Right cardiac atrium (tissue), 5 donors: ENCODE measurements around the gene PDE1A. TPM values are rescaled to one million over a fixed set of nuclear protein-coding genes. Genes with fewer than 3 reads are reported as not detected.

Experiments
- ATAC-seq, 2 donors: fragments of 200-7000 bp; cut with Tn5 transposase; one replicate each; pipeline versions ENCODE4 v1.8.0 to v1.9.1; 2020; ENCODE audit warnings: moderate library complexity in 2 of 2, mild to moderate bottlenecking in 1 of 2
- DNase-seq, 3 donors: peaks; one replicate each; pipeline ENCODE4 v3.0.0-alpha.2; 2020
- H3K27ac ChIP-seq: one replicate; pipeline ENCODE4 v1.5.1; 2013; ENCODE audit warnings: mild to moderate bottlenecking, low read length, control low read depth, moderate library complexity
- H3K27me3 ChIP-seq: one replicate; pipeline ENCODE4 v1.6.1; 2013; ENCODE audit not compliant: control insufficient read depth, insufficient read depth
- H3K4me1 ChIP-seq: one replicate; pipeline ENCODE4 v1.6.1; 2013; ENCODE audit warnings: low read length; ENCODE audit not compliant: control insufficient read depth, insufficient read depth
- H3K4me3 ChIP-seq: one replicate; pipeline ENCODE4 v1.5.1; 2013; ENCODE audit warnings: low read length, control low read depth
- H3K9me3 ChIP-seq: one replicate; pipeline ENCODE4 v1.6.1; 2013; ENCODE audit warnings: low read length; ENCODE audit not compliant: control insufficient read depth
- WGBS: extraction: QIAGEN DNeasy Blood & Tissue Kit; methylation state at CpG from one replicate; pipeline ENCODE4 v1.1.7; 2013; 5-methylcytosine and 5-hydroxymethylcytosine counted together
- intact Hi-C, 4 donors: fragments of 100-400 bp; cut with DNase I; formaldehyde crosslinking; loops; one replicate each; pipeline versions ENCODE4 v1.11.0 to v1.14.0; 2022 to 2023
- polyA plus RNA-seq: library from polyadenylated mRNA; stranded (reverse); fragments of 200-250 nt; gene quantifications from one replicate; pipeline ENCODE4 v1.2.3, GENCODE V29; 2013
- total RNA-seq, 4 donors: library from RNA; stranded (reverse); fragmentation: NEBNext Ultra II Directional; extraction: Animal tissue kit (Norgen Biotek cat#: 25700); gene quantifications; one replicate each; pipeline ENCODE4 v1.2.1, GENCODE V29; 2021
- donor health status: healthy with polysubstance abuse.
- donor health status: DM: no; HTN: yes; CAD: no.
- donor health status: DM: no; HTN: no; CAD: no.
- donor health status: DM: no; HTN: yes; CAD: no; lungs with severe emphysema.
- donor health status: DM: yes; HTN: yes; CAD: no.

The PDE1A gene
- total and polyA plus RNA-seq, 5 donors, result 6.1 to 16.0 (median 14.5) TPM

DNA sequence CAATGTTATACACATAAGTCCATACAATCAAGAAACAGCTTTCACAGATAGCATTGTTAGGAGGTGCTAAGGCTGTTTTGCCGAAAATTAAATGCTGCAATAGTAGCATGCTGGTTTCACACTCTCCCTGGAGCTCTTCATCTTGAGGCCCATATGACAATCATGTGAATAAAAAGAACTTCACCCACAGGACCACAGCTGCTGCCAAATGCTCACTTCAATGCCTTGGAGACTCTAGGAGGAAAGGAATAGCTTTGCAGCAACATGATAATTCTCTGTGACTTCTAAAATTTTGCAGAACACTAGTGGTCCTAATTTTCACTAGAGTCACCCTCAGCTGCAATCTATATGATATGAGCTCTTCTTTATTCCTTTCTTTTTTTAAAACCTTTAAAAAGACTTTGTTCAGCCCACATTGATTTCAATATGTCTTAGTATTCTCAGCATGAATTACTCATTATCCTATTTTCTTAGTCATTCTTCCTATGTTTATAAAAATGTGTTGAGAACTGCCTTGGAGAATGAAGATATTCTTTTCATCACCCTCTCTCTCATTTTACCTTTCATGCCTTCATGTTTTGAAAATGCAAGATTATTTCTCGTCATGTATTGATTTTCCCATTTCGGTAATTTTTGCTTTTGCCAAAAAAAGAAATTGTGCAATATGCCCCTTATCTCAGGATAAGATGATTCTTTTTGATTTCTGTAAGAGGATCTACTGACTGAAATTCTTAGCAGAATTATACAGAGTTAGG, 108.2 kb downstream of the PDE1A start:
- Histone ChIP-seq H3K9me3 (no peaks in the 10 kb centered on the region), H3K4me3 (no peak overlapping the region), H3K27me3 (no peaks in the 10 kb centered on the region), H3K27ac (no peak overlapping the region), H3K4me1 (no peaks in the 10 kb centered on the region)
- ATAC-seq (no peak), DNase-seq (no peak)
- intact Hi-C loops, result no loop called here
- 57% methylated on average over 3 of the region's 3 CpGs for WGBS

DNA sequence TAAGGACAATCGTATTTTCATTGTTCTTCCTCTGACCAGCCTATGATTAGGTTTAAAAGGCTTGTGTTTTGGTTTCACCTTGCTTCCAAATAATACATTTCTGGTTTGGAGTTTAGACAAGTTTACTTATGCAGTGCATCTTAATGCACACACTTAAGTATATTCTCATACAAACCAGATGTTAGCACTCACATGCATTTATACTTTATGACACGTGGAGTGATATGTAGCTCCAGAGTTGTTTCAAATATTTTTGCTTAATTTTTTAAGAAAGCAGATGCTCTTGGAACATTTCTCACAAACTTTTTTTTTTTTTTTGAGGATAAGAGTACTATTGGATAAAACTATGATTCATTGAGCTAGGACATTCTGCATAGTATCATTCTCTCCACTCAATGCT, 109.9 kb downstream of the PDE1A start:
- DNase-seq (no peak), ATAC-seq (no peak)
- Histone ChIP-seq H3K27ac (no peak overlapping the region), H3K4me1 (no peaks in the 10 kb centered on the region), H3K4me3 (no peak overlapping the region), H3K27me3 (no peaks in the 10 kb centered on the region), H3K9me3 (no peaks in the 10 kb centered on the region)
- intact Hi-C loops, result no loop called here
- WGBS, result 53% methylated on average over 2 of the region's 2 CpGs

DNA sequence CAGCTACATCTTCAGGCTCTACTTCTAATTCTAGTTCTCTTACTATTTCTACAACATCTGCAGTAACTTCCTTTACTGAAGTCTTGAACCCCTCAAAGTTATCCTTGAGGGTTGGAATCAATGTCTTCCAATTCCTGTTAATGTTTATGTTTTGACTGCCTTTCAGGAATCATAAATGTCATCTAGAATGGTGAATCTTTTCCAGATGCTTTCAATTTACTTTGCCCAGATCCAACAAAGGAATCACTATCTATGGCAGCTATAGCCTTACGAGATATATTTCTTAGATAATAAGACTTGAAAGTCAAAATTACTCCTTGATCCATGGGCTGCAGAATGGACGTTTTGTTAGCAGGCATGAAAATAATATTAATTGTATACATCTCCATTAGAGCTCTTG, 123.9 kb downstream of the PDE1A start:
- Histone ChIP-seq H3K27me3 (no peaks in the 10 kb centered on the region), H3K4me1 (no peaks in the 10 kb centered on the region), H3K9me3 (no peaks in the 10 kb centered on the region), H3K27ac (no peak overlapping the region), H3K4me3 (no peak overlapping the region)
- DNase-seq (no peak), ATAC-seq (no peak)
- WGBS, result 76% methylated on average over 2 of the region's 2 CpGs
- intact Hi-C loops, result no loop called here

DNA sequence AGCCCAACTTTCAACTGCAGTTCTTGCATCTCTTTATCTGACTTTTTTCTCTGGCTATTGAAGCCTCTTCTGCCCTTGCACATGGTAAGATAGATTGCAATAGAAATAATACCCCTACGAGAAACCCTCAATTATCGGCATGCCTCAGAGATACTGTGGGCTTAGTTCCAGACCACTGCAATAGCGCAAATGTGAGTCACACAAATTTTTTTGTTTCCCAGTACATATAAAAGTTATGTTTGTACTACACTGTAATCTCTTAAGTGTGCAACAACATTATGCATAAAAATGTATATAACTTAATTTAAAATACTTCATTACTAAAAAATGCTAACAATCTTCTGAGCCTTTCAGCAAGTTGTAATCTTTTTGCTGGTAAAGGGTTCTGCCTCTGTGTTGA, 124.7 kb downstream of the PDE1A start:
- no peak for ATAC-seq
- no peak for DNase-seq
- intact Hi-C loops, result no loop called here

DNA sequence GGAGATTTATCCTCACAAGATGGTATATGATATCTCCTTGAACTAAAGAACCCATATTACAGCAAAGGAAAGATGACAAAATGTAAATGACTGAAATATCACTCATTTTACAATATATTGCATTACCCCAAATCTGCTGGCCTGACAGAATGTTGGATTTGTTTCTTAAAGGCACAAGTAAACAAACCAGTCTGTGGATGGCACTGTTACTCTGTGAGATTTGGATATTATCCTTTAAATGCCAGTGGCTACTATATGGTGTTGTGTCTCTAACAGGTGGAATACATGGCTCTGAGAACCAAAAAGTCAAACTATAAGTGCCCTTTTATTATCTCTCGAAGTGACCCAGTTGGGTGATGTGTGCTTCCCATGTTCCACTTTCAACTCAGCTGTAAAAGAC, 125.7 kb downstream of the PDE1A start:
- no peak for DNase-seq
- Histone ChIP-seq H3K27ac (no peak overlapping the region), H3K27me3 (no peaks in the 10 kb centered on the region), H3K9me3 (no peaks in the 10 kb centered on the region), H3K4me3 (no peak overlapping the region), H3K4me1 (no peaks in the 10 kb centered on the region)
- intact Hi-C loops, result no loop called here
- WGBS, result 90% methylated on average over 1 of the region's 1 CpG
- ATAC-seq, result no peak

More for the DNA sequence above, 124.7 kb downstream of the PDE1A start:
- no peak overlapping the region for H3K27ac ChIP-seq
- no peaks in the 10 kb centered on the region for H3K27me3 ChIP-seq
- no peak overlapping the region for H3K4me3 ChIP-seq
- 54% methylated on average over 3 of the region's 3 CpGs for WGBS
- H3K4me1 ChIP-seq, result no peaks in the 10 kb centered on the region
- no peaks in the 10 kb centered on the region for H3K9me3 ChIP-seq

DNA sequence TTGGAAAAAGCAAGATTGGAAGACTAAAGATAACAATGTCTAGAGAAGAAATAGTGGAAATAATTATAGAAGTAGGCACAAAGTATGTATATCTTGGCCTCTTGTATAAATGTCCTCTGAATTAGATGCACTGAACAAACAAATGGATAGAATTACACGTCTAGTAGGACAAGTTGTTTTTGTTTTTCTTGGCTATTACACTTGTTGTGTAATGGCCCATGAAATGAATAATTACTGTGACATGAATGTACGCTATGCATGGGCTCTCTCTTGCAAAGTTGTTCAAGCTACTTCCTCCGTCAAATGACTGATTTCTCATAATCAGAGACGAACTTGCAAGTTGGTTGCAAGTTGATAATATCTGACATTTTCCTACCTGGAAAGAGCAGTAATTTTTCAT, 126.2 kb downstream of the PDE1A start:
- no peak overlapping the region for H3K4me3 ChIP-seq
- H3K9me3 ChIP-seq, result no peaks in the 10 kb centered on the region
- 78% methylated on average over 4 of the region's 4 CpGs for WGBS
- ATAC-seq (no peak), DNase-seq (no peak)
- no peaks in the 10 kb centered on the region for H3K27me3 ChIP-seq
- H3K4me1 ChIP-seq, result no peaks in the 10 kb centered on the region
- intact Hi-C loops, result no loop called here
- no peak overlapping the region for H3K27ac ChIP-seq

DNA sequence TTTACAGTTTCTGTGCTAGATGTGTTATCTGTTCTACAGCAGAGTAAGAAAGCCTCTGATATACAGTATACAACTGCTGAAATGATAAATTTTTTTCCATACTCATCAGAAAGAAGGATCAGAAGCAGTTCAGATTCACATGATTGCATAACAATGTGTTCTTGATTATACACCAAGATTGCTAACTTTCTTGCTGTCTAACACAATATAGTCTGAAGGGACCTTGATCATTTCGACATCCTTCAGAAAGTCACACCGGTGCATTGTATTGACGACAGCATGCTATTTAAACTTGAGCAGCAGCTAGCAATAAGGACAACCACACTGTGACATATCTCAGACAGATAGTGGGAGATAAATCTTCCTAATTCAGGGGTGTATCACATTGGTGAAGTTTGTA, 127.2 kb downstream of the PDE1A start:
- H3K27me3 ChIP-seq, result no peaks in the 10 kb centered on the region
- no peak for DNase-seq
- ATAC-seq, result no peak
- H3K9me3 ChIP-seq, result no peaks in the 10 kb centered on the region
- no peaks in the 10 kb centered on the region for H3K4me1 ChIP-seq
- H3K27ac ChIP-seq, result no peak overlapping the region
- H3K4me3 ChIP-seq, result no peak overlapping the region
- intact Hi-C loops, result no loop called here
- 94% methylated on average over 3 of the region's 3 CpGs for WGBS

DNA sequence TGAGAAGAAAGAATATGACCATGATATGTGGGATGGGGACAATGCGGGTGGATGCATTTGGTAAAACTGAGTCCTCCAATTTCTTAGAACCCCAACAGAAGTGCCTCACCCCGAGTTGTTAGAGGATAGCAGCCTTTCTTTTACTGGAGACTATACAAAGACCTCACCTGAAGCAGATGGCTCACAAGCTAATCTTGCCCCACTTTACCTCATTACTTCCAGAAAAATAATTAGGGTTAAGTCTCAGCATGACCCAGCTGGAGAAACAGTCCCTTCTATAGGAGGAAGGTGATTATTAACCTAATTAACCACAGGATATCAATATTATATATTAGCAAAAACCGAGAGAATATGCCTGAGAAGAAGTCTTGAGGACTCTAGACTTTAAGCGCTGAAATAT, 128.4 kb downstream of the PDE1A start:
- Histone ChIP-seq H3K4me3 (no peak overlapping the region), H3K27ac (no peak overlapping the region), H3K9me3 (no peaks in the 10 kb centered on the region), H3K4me1 (no peaks in the 10 kb centered on the region), H3K27me3 (no peaks in the 10 kb centered on the region)
- DNase-seq, result no peak
- WGBS, result 89% methylated on average over 4 of the region's 4 CpGs
- no peak for ATAC-seq
- intact Hi-C loops, result no loop called here

DNA sequence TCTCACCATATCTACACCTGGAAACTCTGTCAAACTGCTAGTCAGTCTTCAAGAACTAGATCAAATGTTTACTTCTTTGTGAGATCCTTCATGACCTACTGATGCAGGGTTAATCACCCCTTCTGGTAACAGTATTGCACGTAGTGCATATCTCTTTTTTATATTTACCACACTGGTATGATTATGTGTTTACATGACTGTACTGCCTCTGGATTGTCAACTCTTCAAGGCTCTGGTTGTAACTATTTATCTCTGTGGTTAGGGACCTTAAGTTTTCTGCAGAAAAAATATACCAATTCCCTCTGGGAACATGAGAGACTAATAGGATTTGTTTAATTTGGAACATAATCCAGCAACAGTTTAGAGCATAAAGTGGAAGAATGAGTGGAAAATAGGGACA, 135.5 kb downstream of the PDE1A start:
- Histone ChIP-seq H3K27ac (no peak overlapping the region), H3K4me1 (peaks cover 2% of the 10 kb centered on the region), H3K9me3 (no peaks in the 10 kb centered on the region), H3K27me3 (no peaks in the 10 kb centered on the region), H3K4me3 (no peak overlapping the region)
- 41% methylated on average over 1 of the region's 1 CpG for WGBS
- ATAC-seq, result no peak
- DNase-seq, result no peak
- intact Hi-C loops, result no loop called here

DNA sequence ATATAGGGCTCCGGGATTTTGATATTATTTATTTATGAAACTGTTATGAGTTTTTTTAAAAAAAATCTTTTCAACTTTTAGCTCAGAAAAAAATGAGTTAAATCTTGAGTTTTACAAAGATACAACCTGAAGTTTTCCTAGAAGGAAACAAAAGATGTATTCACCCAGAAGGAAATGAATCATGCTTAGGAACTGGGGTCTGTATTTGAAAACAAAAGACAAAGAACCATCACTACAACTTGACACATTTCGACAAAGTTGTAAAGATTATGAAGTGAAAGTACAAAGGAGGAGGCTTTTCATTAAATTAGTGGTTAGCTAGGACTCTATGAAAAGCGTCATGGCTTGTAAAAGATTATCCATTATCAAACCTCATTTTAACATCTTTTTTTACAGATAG, 143.3 kb downstream of the PDE1A start:
- Histone ChIP-seq H3K4me3 (no peak overlapping the region), H3K27me3 (no peaks in the 10 kb centered on the region), H3K27ac (no peak overlapping the region), H3K4me1 (peaks cover 1% of the 10 kb centered on the region), H3K9me3 (no peaks in the 10 kb centered on the region)
- no peak for DNase-seq
- ATAC-seq, result peak in 1 of 2 donors; percentile 46
- intact Hi-C loops, result no loop called here
- 71% methylated on average over 3 of the region's 3 CpGs for WGBS

DNA sequence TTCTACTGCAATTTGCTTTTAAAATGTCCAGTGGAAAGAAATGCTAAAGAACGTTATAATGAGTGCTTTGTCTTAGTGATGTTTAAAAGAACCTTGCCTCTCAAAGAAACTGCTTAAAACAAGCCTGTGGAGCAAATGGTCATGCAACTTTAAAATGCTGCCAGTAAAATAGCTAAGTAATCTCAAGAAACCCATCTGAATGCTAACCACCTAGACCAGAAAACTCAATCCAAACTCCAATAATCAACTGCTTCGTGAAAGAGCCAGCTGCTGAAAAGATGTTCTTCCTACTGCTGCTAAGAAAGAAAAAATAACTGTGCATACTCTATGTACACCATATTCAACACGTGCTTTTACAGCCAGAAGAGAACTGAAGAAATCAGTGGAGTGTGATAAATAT, 145.6 kb downstream of the PDE1A start:
- no peaks in the 10 kb centered on the region for H3K27me3 ChIP-seq
- H3K4me1 ChIP-seq, result peaks cover 1% of the 10 kb centered on the region
- intact Hi-C loops, result no loop called here
- H3K9me3 ChIP-seq, result no peaks in the 10 kb centered on the region
- no peak for DNase-seq
- no peak overlapping the region for H3K27ac ChIP-seq
- H3K4me3 ChIP-seq, result no peak overlapping the region
- ATAC-seq, result no peak
- WGBS, result 52% methylated on average over 3 of the region's 3 CpGs

DNA sequence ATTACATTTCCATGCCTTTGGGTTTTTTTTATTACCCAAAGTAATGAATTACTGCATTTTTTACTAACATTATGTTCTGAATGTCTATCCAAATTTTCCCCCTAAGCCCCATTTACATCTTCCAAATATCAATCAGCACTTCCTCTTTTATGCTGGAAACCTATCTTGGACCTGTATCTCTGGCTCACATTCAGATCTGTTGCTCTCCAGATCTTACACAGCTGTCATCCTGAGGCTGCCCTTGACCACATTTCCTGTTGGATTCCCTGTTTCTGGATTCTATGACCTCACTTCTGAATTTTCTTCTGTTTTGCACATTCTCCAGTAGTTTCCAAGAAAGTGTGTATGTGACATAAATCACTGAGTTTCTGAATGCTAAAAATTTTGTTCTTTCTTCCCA, 146.7 kb downstream of the PDE1A start:
- Histone ChIP-seq H3K4me1 (peaks cover 1% of the 10 kb centered on the region), H3K9me3 (no peaks in the 10 kb centered on the region), H3K27me3 (no peaks in the 10 kb centered on the region), H3K4me3 (no peak overlapping the region), H3K27ac (no peak overlapping the region)
- DNase-seq (no peak), ATAC-seq (no peak)
- intact Hi-C loops, result no loop called here
